SK-N-DZ (cell line): ENCODE measurements around the gene USP49.
"Not testable (repeated sequence)": the region's sequence is repeated elsewhere in the genome, so short reads cannot be mapped to it uniquely, and the experiment has no call there.

ENCODE experiments used
- DNase-seq: peaks from one replicate; pipeline ENCODE4 v3.0.0-alpha.2; 2015; ENCODE audit warnings: low spot score

Gene USP49

GRCh38 chr6:41780551-41781365, 114.4 kb downstream of the USP49 start, which contains the start of gene PRICKLE4:
TSS of gene PRICKLE4 (plus strand) at chr6:41780782. CDS start at chr6:41783474, 2,692 bp downstream.
- DNase-seq = no peak

GRCh38 chr6:41779788-41780550, 115.2 kb downstream of the USP49 start, which contains the start of gene FRS3:
TSS of gene FRS3 (minus strand) at chr6:41779900. CDS start at chr6:41776987, 2,913 bp downstream.
- DNase-seq = peak; percentile 95

- no peak for DNase-seq
Observed at GRCh38 chr6:41779336-41779735, 115.8 kb downstream of the USP49 start.

- DNase-seq = no peak
Observed at GRCh38 chr6:41778895-41779294, 116.3 kb downstream of the USP49 start.

GRCh38 chr6:41777551-41778285, 117.5 kb downstream of the USP49 start:
- no peak for DNase-seq

- DNase-seq = no peak
Observed at GRCh38 chr6:41775293-41775882, 119.8 kb downstream of the USP49 start.

- DNase-seq = no peak
Observed at GRCh38 chr6:41774841-41775240, 120.3 kb downstream of the USP49 start.

- DNase-seq = no peak
Observed at GRCh38 chr6:41771058-41771983, 123.9 kb downstream of the USP49 start.

- DNase-seq = no peak
Observed at GRCh38 chr6:41770381-41771057, 124.7 kb downstream of the USP49 start.

- DNase-seq = no peak
Observed at GRCh38 chr6:41769376-41769775, 125.8 kb downstream of the USP49 start.

GRCh38 chr6:41768545-41769308, 126.4 kb downstream of the USP49 start:
- DNase-seq = no peak

GRCh38 chr6:41767112-41767833, 127.9 kb downstream of the USP49 start:
- DNase-seq = peak; percentile 60

GRCh38 chr6:41766043-41766664, 129.0 kb downstream of the USP49 start:
- DNase-seq = not testable (repeated sequence)

- no peak for DNase-seq
Observed at GRCh38 chr6:41763470-41763869, 131.7 kb downstream of the USP49 start.

- DNase-seq = no peak
Observed at GRCh38 chr6:41759905-41760579, 135.1 kb downstream of the USP49 start.

- no peak for DNase-seq
Observed at GRCh38 chr6:41759106-41759904, 135.9 kb downstream of the USP49 start.
